GM18502 (cell line): ENCODE results near the gene S100A11.

Experiments used
- ATAC-seq: cut with Tn5 transposase; IDR thresholded peaks from one replicate; pipeline ENCODE4 v1.9.1; 2021; ENCODE audit warnings: mild to moderate bottlenecking; ENCODE audit not compliant: unreplicated experiment, poor library complexity

Gene S100A11

GRCh38 chr1:151988405-151988923 lies 48.3 kb downstream of the S100A11 start:
- ATAC-seq = no peak

- no peak for ATAC-seq
Observed at GRCh38 chr1:151986501-151987190, 50.2 kb downstream of the S100A11 start.

DNA sequence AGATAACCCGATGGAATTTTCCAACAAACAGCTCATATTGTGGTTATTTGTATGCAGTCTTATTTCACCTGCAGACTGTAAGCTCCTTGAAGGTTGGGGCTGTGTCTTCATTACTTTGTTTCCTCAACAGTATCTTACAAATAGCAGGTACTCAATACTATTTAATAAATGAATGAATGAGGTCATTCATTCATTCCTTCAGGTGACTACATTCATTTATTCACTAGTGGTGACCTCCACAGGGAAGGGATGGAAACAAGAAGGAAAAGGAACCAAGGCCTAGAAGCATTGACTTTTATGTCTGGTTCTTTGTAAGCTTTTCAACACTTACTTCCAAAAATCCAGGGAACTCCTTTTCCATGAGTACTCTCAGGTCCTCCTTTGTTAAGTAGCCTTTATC lies 51.0 kb downstream of the S100A11 start:
- ATAC-seq = no peak

GRCh38 chr1:151985270-151985669 lies 51.5 kb downstream of the S100A11 start:
- ATAC-seq = no peak

- ATAC-seq = no peak
Observed at GRCh38 chr1:151984313-151984956, 52.4 kb downstream of the S100A11 start.
